GM19328 (cell line): ENCODE results near the gene GRID1.

Experiments
- ATAC-seq: cut with Tn5 transposase; IDR thresholded peaks from one replicate; pipeline ENCODE4 v1.9.1; 2021; ENCODE audit warnings: mild to moderate bottlenecking, moderate library complexity; ENCODE audit not compliant: unreplicated experiment

GRID1 gene

GRCh38 chr10:85600026-85600743 lies 766.4 kb downstream of the GRID1 start:
- ATAC-seq: no peak

DNA sequence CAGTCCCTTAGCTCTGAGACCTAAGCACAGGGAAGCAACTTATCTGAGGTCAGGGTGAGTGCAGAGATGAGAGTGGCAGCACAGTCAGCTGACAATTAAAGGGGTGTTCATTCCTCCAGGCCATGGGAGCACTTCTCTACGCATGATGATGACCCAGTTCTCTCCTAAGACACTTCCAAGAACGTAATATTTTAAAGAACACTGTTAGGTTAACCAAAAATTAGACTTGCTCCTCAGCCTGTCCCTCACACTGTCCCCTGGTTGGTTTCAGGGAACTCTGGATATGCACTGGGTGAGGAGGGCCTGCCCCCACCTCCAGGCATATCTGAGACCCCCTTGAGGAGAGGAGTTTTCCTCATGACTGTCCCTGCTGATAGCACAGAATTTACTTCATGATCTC lies 767.5 kb downstream of the GRID1 start:
- ATAC-seq: no peak

- ATAC-seq: no peak
Observed at GRCh38 chr10:85598646-85599045, 767.9 kb downstream of the GRID1 start.

GRCh38 chr10:85597006-85597405 lies 769.6 kb downstream of the GRID1 start:
- no peak for ATAC-seq

DNA sequence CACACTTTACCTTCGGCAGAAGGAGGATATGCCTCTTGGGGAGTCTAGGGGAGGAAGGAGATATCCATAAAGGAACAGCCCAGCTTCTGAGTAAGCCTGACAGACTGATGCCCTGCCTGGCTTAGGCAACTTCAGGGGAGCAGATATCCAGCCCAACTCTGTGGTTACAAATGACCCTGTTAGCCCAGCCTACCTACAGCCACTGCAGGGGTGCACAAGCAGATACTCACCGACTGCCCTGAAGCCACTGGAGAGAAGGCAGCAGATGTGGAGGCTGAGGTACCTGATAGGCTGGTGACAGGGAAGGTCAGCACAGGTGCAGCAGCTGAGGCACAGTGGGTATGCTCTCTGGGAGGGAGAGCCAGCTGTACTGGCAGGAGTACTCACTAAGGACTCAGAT lies 770.2 kb downstream of the GRID1 start:
- no peak for ATAC-seq

DNA sequence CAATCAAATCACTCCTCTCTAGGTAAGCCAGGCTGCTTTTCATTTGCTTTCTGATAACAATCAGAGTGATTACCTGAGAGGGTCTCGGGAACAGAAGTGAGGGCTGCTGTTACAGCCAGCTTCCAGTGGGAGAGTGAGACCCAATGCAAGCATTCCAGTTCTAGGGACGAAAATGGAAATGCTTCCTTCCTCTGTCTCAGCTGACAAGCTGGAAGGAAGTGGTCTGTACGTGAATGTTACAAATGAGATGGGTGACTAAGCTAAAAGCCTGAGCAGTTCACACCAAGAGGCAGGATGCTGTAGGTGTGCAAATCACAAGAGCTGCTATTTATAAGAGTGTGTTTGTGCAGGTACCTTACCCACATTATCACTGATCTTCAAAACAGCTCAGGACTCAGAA lies 772.4 kb downstream of the GRID1 start:
- no peak for ATAC-seq

GRCh38 chr10:85593226-85593772 lies 773.3 kb downstream of the GRID1 start:
- no peak for ATAC-seq

GRCh38 chr10:85581371-85581770 lies 785.2 kb downstream of the GRID1 start:
- ATAC-seq: no peak

DNA sequence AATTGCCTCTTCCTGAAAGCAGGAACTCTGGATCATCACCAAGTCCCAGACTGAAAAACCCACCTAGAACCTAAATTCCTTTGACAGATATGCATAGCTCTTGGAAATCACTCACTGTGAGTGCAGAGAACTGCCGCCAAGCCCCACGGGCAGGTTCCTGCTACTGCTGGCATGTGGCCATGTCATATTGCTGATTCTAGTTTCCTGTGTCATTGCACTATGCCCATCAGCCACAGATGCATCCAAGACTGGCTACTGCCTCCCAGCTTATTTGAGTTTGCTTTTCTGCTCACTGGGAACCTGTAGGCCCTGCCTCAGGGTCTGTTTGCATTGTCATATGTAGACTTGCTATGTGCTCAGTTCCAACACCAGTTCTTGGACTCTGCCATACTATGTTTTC lies 786.0 kb downstream of the GRID1 start:
- no peak for ATAC-seq

- ATAC-seq: no peak
Observed at GRCh38 chr10:85578860-85579259, 787.7 kb downstream of the GRID1 start.

- ATAC-seq: no peak
Observed at GRCh38 chr10:85575441-85575840, 791.2 kb downstream of the GRID1 start.

- no peak for ATAC-seq
Observed at GRCh38 chr10:85570871-85571270, 795.7 kb downstream of the GRID1 start.

- ATAC-seq: no peak
Observed at GRCh38 chr10:85565381-85565780, 801.2 kb downstream of the GRID1 start.

- ATAC-seq: no peak
Observed at GRCh38 chr10:85558533-85558932, 808.1 kb downstream of the GRID1 start.

DNA sequence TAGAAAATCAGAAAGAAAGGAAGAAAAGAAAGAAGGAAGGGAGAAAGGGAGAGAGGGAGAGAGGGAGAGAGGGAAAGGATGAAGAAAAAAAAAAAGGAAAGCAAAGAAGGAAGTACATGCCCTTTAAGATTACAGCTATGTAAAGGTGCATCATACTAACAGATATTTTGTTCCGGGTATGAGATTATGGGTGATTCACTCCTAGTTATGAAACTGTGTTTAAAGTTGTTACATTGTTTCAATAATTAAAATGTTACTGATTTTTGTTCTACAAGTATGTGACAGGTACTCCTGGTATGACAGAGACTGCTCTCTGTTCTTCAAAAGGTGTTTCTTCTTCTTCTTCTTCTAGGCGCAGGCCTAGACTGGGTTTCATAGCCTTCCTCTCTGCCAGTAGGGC lies 808.9 kb downstream of the GRID1 start:
- no peak for ATAC-seq

DNA sequence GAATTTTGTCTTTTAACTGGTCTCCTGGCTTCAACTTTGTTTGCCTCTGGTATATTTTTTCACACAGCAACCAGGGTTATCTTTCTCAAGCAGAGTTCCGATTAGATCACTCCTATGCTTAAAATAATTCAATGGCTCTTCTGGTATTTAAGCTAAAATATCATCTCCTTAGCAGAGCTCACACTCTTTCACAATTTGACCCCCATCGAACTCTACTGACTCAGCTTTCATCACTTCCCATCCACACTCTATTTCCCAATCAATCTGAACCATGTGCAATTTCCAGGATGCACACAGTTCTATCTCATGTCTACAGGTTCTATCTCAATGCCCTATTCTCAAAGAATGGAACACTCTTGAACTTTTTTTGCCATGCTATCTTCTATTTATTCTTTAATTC lies 809.5 kb downstream of the GRID1 start:
- no peak for ATAC-seq
